HS-5 (cell line): ENCODE results near the gene PDZD2.
"Not testable (repeated sequence)": the region's sequence is repeated elsewhere in the genome, so short reads cannot be mapped to it uniquely, and the experiment has no call there.

Experiments used
- DNase-seq: peaks from one replicate; pipeline ENCODE4 v3.0.0-alpha.2; 2012; ENCODE audit warnings: low read depth

The PDZD2 gene

GRCh38 chr5:31691408-31691807 is 52.5 kb downstream of the PDZD2 start:
- not testable (repeated sequence) for DNase-seq

- DNase-seq: no peak
Measured at GRCh38 chr5:31692561-31693221, 53.8 kb downstream of the PDZD2 start.

GRCh38 chr5:31698673-31699072 is 59.7 kb downstream of the PDZD2 start:
- DNase-seq: no peak

GRCh38 chr5:31701642-31702299 is 62.8 kb downstream of the PDZD2 start:
- DNase-seq: no peak

- no peak for DNase-seq
Measured at GRCh38 chr5:31702712-31703111, 63.8 kb downstream of the PDZD2 start.

- DNase-seq: no peak
Measured at GRCh38 chr5:31703757-31704156, 64.8 kb downstream of the PDZD2 start.

- no peak for DNase-seq
Measured at GRCh38 chr5:31706186-31706585, 67.3 kb downstream of the PDZD2 start.

GRCh38 chr5:31707329-31707728 is 68.4 kb downstream of the PDZD2 start:
- DNase-seq: no peak

- DNase-seq: no peak
Measured at GRCh38 chr5:31708089-31708488, 69.2 kb downstream of the PDZD2 start.

- no peak for DNase-seq
Measured at GRCh38 chr5:31711363-31711762, 72.4 kb downstream of the PDZD2 start.

- DNase-seq: no peak
Measured at GRCh38 chr5:31711935-31712592, 73.1 kb downstream of the PDZD2 start.

GRCh38 chr5:31717561-31717960 is 78.6 kb downstream of the PDZD2 start:
- no peak for DNase-seq

- DNase-seq: no peak
Measured at GRCh38 chr5:31720004-31720403, 81.1 kb downstream of the PDZD2 start.

GRCh38 chr5:31720811-31721345 is 81.9 kb downstream of the PDZD2 start:
- no peak for DNase-seq

GRCh38 chr5:31722111-31722510 is 83.2 kb downstream of the PDZD2 start:
- no peak for DNase-seq

- no peak for DNase-seq
Measured at GRCh38 chr5:31725996-31726395, 87.1 kb downstream of the PDZD2 start.

GRCh38 chr5:31726952-31727351 is 88.0 kb downstream of the PDZD2 start:
- no peak for DNase-seq

- no peak for DNase-seq
Measured at GRCh38 chr5:31728039-31728438, 89.1 kb downstream of the PDZD2 start.

- DNase-seq: not testable (repeated sequence)
Measured at GRCh38 chr5:31728806-31729205, 89.9 kb downstream of the PDZD2 start.

GRCh38 chr5:31730139-31730538 is 91.2 kb downstream of the PDZD2 start:
- no peak for DNase-seq

- no peak for DNase-seq
Measured at GRCh38 chr5:31731016-31731415, 92.1 kb downstream of the PDZD2 start.

GRCh38 chr5:31731710-31732301 is 92.9 kb downstream of the PDZD2 start:
- DNase-seq: no peak

GRCh38 chr5:31732821-31733220 is 93.9 kb downstream of the PDZD2 start:
- not testable (repeated sequence) for DNase-seq
